GM10266 (cell line): ENCODE measurements around the gene PTPRT.

Source experiments
- DNase-seq: peaks from one replicate; pipeline ENCODE4 v3.0.0; 2012; ENCODE audit errors: extremely low spot score
- TF ChIP-seq, protein P1 (sequence below): IDR thresholded peaks from 2 replicates; pipeline ENCODE4 v1.5.1; 2012; ENCODE audit warnings: mild to moderate bottlenecking, low read depth; ENCODE audit not compliant: control insufficient read depth, insufficient read depth; ENCODE audit errors: missing control alignments

Gene PTPRT

DNA sequence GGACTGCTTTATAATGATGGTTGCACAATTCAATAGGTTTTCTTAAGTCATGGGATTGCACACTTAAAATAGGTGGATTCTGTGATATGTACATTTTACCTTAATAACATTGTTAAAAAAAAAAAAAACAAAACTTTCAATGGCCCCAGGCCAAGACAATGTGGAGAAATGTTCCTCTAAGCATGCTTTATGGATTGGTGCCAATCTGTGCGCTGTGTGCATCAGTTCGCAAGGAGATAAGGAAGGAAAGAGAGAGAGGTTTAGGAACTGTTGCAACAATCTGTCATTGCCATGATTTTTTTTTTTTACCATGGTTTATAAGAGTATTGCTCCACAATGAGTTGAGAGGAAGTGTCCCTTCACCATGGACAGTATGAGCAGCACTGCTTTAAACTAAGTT is 399.6 kb downstream of the PTPRT start:
- DNase-seq = no peak
- TF ChIP-seq, protein P1, sequence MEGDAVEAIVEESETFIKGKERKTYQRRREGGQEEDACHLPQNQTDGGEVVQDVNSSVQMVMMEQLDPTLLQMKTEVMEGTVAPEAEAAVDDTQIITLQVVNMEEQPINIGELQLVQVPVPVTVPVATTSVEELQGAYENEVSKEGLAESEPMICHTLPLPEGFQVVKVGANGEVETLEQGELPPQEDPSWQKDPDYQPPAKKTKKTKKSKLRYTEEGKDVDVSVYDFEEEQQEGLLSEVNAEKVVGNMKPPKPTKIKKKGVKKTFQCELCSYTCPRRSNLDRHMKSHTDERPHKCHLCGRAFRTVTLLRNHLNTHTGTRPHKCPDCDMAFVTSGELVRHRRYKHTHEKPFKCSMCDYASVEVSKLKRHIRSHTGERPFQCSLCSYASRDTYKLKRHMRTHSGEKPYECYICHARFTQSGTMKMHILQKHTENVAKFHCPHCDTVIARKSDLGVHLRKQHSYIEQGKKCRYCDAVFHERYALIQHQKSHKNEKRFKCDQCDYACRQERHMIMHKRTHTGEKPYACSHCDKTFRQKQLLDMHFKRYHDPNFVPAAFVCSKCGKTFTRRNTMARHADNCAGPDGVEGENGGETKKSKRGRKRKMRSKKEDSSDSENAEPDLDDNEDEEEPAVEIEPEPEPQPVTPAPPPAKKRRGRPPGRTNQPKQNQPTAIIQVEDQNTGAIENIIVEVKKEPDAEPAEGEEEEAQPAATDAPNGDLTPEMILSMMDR = no peak

DNA sequence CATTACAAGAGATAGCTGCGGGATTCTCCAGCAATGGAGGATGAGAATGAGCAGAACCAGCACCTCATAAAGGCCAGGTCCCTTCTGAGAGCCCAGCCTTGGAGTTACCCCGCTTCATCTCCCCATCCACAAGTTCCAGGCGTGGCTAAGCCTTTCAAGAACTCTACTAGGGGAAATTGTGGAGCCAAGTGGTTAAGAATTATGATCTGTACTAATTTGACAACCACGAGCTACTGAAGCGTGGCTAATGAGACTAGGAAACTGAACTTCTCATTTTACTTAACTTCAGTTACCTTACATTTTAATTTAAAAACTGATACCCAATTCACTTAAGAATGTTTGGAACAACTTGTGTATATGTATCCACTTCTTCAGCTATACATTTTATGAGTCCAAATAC is 401.0 kb downstream of the PTPRT start:
- no peak for DNase-seq
- TF ChIP-seq, protein P1 = no peak

DNA sequence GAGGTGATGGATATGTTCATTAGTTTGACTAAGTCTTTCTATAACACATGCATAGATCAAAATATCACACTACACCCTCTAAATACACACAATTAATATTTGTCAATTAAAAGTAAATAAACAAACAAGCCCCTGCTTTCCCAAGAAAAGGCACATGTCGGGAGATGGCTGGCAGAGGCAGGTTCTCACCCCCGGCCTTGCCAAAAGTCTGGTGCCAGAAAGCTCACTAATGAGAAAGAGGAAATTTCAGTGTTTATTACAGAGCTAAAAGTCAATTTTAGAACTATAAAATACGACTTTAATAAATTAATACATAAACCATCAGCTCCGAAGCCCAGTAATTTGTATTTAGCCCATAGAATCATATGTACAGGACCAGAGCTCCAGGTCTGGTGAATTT is 404.7 kb downstream of the PTPRT start:
- TF ChIP-seq, protein P1 = no peak
- DNase-seq = no peak

DNA sequence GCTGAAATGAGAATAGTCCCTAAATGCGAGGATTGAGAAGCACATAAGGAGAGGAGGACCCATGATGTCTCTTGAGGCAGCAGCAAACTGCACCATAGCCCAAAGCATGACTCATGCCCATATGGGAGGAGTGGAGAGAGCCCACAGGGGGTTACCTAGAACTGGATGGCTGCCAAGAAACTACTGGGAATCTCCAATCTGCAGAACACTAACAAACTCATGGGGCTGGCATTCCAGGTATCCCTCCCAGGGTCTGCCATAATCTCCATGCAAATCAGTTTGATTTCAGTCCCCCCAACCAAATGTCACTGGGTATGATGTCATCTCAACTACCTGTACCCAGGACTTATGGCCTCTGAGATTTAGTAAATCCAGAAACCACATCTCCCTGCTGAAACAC is 410.5 kb downstream of the PTPRT start:
- TF ChIP-seq, protein P1 = no peak
- no peak for DNase-seq

DNA sequence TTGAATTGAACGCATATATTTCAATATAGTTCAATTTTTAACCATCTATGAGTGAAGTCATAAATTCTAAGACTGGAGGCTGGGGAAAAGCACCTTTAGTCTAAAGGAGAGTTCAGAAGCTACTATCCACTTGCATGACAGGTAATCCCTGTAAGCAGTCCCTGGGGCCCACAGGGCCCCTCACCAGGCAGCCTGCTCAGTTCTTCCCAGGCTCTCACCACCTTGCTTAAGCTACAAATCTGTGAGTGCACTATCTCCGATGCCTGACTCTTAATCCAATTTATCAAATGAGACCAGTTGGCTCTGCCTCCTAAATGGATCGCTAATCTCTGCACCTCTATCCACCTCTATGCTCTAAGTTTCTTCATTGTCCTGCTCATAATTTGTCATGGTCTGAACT is 413.8 kb downstream of the PTPRT start:
- DNase-seq = no peak
- TF ChIP-seq, protein P1 = no peak

DNA sequence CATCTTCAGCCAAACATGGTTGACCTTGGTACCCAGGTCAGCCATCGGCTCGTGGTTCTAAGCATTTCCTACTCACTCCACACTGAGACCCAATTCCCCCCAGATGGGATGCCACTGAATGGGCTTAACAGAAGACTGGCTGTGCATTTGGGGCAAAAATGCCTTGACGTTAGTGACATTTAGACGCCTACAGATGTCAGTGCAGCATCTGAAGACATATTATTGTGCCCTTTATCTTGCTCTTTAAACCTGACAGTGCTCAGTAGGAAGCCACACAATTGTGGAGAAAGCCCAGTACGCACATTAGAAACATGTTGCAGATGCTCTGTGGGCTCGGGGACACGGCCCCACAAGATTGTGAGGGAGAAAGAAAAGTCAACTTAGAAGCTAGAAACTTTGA is 414.7 kb downstream of the PTPRT start:
- TF ChIP-seq, protein P1 = no peak
- no peak for DNase-seq

DNA sequence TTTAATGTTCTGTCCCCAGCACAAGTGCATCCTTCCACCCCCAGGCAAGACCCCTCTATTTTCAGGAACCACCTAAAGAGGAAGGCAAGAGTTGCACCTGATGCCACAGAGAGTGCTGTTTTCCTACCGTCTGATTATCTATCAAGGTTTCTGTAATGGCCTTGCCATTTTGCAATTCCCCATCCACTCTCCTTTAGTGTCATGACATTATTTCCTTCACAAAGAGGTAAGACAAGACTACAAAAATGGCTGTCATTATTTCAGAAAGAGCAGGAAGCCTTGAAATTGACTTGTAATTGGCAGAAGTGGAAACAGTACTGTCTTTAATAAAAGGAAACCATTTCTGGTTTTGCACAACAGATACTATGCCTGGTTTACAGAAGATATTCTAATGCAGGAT is 426.7 kb downstream of the PTPRT start:
- TF ChIP-seq, protein P1 = no peak
- DNase-seq = no peak
